ENCODE data around the gene EXOC4.

- TF ChIP-seq, protein P1, sequence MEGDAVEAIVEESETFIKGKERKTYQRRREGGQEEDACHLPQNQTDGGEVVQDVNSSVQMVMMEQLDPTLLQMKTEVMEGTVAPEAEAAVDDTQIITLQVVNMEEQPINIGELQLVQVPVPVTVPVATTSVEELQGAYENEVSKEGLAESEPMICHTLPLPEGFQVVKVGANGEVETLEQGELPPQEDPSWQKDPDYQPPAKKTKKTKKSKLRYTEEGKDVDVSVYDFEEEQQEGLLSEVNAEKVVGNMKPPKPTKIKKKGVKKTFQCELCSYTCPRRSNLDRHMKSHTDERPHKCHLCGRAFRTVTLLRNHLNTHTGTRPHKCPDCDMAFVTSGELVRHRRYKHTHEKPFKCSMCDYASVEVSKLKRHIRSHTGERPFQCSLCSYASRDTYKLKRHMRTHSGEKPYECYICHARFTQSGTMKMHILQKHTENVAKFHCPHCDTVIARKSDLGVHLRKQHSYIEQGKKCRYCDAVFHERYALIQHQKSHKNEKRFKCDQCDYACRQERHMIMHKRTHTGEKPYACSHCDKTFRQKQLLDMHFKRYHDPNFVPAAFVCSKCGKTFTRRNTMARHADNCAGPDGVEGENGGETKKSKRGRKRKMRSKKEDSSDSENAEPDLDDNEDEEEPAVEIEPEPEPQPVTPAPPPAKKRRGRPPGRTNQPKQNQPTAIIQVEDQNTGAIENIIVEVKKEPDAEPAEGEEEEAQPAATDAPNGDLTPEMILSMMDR (IDR thresholded peaks at IDR 0.05 in 4 of 5, conservative IDR thresholded peaks at IDR 0.05 in 1 of 5): no peak
- TF ChIP-seq POLR2A (IDR thresholded peaks at IDR 0.05): no peak
Measured at GRCh38 chr7:133923974-133924373, 671.1 kb downstream of the EXOC4 start.

Measured in gastrocnemius medialis (tissue), 4 donors.